Sigmoid colon (tissue), 7 donors: ENCODE results near the gene LARGE1. TPM values are rescaled to one million over a fixed set of nuclear protein-coding genes. Genes with fewer than 3 reads are reported as not detected.

Experiments
- DNase-seq: peaks from one replicate; pipeline ENCODE4 v3.0.0-alpha.2; 2019
- H3K27ac ChIP-seq, 4 donors: fragments of 200-600 bp; sonication (generic); one replicate each; pipeline ENCODE4 v1.5.1; 2016 to 2019; ENCODE audit warnings: mild to moderate bottlenecking in 1 of 4
- H3K27me3 ChIP-seq, 3 donors: fragments of 200-600 bp; sonication (generic); one replicate each; pipeline ENCODE4 v1.5.1; 2019; ENCODE audit warnings: mild to moderate bottlenecking in 1 of 3
- H3K36me3 ChIP-seq, 4 donors: fragments of 200-600 bp; sonication (generic); one replicate each; pipeline ENCODE4 v1.5.1; 2016 to 2019
- H3K4me1 ChIP-seq, 4 donors: fragments of 200-600 bp; sonication (generic); one replicate each; pipeline ENCODE4 v1.5.1; 2017 to 2019
- H3K4me3 ChIP-seq, 4 donors: fragments of 200-600 bp; sonication (generic); one replicate each; pipeline ENCODE4 v1.5.1; 2017 to 2019; ENCODE audit warnings: mild to moderate bottlenecking in 2 of 4, moderate library complexity in 1 of 4
- H3K9me3 ChIP-seq, 4 donors: fragments of 200-600 bp in 3 of 4; sonication (generic) in 3 of 4; one replicate each; pipeline versions ENCODE4 v1.5.1 to v1.6.1; 2013 to 2019
- EP300 ChIP-seq, 4 donors: sonication (generic); formaldehyde crosslinking; IDR thresholded peaks; one replicate each; pipeline ENCODE4 v1.6.1; 2017; ENCODE audit warnings: antibody characterized with exemption in 4 of 4
- POLR2A ChIP-seq, 2 donors: fragments of 450-650 bp; IDR thresholded peaks; one replicate each; pipeline ENCODE4 v1.6.1; 2016; ENCODE audit warnings: antibody characterized with exemption in 2 of 2, mild to moderate bottlenecking in 2 of 2, moderate library complexity in 2 of 2
- POLR2AphosphoS5 ChIP-seq, 4 donors: sonication (generic); formaldehyde crosslinking; IDR thresholded peaks; one replicate each; pipeline ENCODE4 v1.6.1; 2017; ENCODE audit warnings: antibody characterized with exemption in 4 of 4
- WGBS, 2 donors: extraction: QIAGEN DNeasy Blood & Tissue Kit; methylation state at CpG; one replicate each; pipeline ENCODE4 v1.1.7; 2013; 5-methylcytosine and 5-hydroxymethylcytosine counted together
- intact Hi-C: fragments of 100-400 bp; cut with DNase I; formaldehyde crosslinking; loops from one replicate; pipeline ENCODE4 v1.15.1; 2023
- polyA plus RNA-seq, 3 donors: library from polyadenylated mRNA; stranded (reverse); fragments of 200-250 nt; gene quantifications; one replicate each; pipeline ENCODE4 v1.2.3, GENCODE V29; 2013
- total RNA-seq, 4 donors: library from RNA; depleted of rRNA; stranded (reverse); fragments of >200 nt; gene quantifications; one replicate each; pipeline ENCODE4 v1.1.0, GENCODE V29; 2016
- TF ChIP-seq, protein P1 (sequence below), 4 experiments: fragments of 450-650 bp in 3 of 4; fragments of 200-600 bp in 1 of 4; IDR thresholded peaks; one replicate each; pipeline ENCODE4 v1.5.1; 2016 to 2019; ENCODE audit warnings: antibody characterized with exemption in 4 of 4, mild to moderate bottlenecking in 3 of 4, moderate library complexity in 2 of 4
- donor health status: healthy with polysubstance abuse.
- donor health status: Bipolar disorder and iron deficiency.
- donor health status: healthy.

LARGE1 gene
- total and polyA plus RNA-seq, 7 donors: 5.8 to 74.4 (median 38.0) TPM

DNA sequence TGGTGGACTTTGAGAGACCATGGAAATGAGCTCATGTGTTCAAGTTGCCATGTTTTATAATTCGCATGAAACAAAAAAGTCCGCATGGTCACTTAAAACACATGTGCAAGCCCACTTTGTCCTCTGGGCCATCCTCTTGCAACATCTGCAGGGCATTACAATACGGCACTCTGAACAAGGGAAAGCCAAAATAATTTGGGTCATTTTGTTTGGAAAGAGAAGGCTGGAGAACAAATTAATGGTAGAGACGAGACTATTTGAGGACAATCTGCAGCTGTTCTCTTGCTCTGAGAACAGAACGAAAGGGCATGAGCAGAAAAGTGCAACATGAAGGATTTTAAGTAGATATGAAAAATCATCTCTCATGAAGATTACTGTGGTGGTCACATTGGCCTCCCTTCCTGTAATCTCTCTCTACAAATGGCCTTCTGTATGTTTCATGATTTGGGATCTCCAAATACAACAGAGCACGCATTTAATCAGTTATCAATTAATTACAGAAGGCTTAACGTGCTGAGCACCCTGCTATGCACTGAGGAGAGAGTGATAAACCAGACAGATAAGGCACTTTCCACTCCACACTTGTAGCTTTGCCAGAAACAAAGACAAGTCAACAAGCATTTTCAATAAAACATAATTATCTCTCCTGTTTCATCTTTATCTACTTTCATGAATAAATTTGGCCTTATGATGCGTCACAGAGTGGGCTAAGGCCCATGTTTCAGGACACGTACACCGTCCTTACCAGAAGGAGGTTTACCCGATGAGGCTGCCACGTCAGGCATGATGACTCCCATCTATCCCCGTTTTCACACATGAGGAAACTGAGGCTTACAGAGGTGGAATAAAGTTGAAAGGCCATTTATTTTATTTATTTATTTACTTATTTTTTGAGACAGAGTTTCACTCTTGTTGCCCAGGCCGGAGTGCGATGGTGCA, 384.1 kb downstream of the LARGE1 start:
- intact Hi-C loops: no loop called here
- H3K27ac ChIP-seq: peak overlapping the region in 1 of 4 donors; percentile 2

DNA sequence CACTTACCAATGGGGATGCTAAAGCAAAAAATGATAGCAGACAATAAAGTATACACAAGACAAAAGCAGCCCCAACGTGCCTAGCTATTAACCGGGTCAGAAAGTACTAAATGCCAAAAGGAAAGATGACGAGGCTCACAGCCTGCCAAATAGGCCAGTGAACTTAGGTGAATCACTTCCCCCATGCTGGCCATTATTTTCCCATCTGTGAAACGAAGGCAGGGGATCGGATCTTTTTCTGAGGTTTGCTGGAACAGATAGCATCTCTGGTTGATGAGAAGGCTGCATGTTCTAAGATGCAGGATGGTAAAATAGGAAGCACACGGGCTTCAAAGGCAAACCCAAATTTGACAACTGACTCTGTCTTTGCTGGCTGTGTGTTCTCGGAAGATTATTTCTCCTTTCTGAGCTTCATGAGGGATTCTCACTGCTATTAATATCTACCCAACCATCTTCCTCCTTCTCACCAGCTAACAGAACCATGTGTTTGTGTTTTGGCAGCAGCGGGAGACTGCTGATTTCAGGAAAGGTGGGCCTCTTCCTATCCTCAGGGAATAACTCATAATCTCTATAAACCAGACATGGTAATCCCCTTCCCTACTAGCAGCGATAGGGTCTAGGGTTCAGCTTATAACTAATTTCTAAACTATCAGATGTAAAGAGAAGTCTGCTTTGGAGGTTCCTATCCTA, 390.7 kb downstream of the LARGE1 start:
- 88% methylated on average over 9 of the region's 9 CpGs for WGBS, 2 donors
- intact Hi-C loops: no loop called here
- Histone ChIP-seq H3K27ac (peak overlapping the region in 2 of 4 donors; percentile 33 to 54), H3K36me3 (no peaks in the 10 kb centered on the region), H3K4me1 (peaks cover 0 to 13% (median 3%) of the 10 kb centered on the region in 4 donors), H3K9me3 (no peaks in the 10 kb centered on the region), H3K4me3 (no peak overlapping the region), H3K27me3 (no peaks in the 10 kb centered on the region)
- DNase-seq: no peak
- TF ChIP-seq EP300 (IDR thresholded peaks at IDR 0.05) (no peak), POLR2A (IDR thresholded peaks at IDR 0.05) (no peak), POLR2AphosphoS5 (IDR thresholded peaks at IDR 0.05) (peak in 2 of 4 donors; percentile 15 to 30)

More for the DNA sequence above, 384.1 kb downstream of the LARGE1 start:
- peaks cover 0 to 25% (median 17%) of the 10 kb centered on the region in 4 donors for H3K4me1 ChIP-seq
- H3K4me3 ChIP-seq: no peak overlapping the region
- TF ChIP-seq POLR2A (IDR thresholded peaks at IDR 0.05) (no peak), POLR2AphosphoS5 (IDR thresholded peaks at IDR 0.05) (peak in 2 of 4 donors; percentile 9 to 26), EP300 (IDR thresholded peaks at IDR 0.05) (no peak)
- TF ChIP-seq, protein P1, sequence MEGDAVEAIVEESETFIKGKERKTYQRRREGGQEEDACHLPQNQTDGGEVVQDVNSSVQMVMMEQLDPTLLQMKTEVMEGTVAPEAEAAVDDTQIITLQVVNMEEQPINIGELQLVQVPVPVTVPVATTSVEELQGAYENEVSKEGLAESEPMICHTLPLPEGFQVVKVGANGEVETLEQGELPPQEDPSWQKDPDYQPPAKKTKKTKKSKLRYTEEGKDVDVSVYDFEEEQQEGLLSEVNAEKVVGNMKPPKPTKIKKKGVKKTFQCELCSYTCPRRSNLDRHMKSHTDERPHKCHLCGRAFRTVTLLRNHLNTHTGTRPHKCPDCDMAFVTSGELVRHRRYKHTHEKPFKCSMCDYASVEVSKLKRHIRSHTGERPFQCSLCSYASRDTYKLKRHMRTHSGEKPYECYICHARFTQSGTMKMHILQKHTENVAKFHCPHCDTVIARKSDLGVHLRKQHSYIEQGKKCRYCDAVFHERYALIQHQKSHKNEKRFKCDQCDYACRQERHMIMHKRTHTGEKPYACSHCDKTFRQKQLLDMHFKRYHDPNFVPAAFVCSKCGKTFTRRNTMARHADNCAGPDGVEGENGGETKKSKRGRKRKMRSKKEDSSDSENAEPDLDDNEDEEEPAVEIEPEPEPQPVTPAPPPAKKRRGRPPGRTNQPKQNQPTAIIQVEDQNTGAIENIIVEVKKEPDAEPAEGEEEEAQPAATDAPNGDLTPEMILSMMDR (IDR thresholded peaks at IDR 0.05): no peak
- no peaks in the 10 kb centered on the region for H3K9me3 ChIP-seq
- WGBS, 2 donors: 87% methylated on average over 15 of the region's 15 CpGs
- H3K27me3 ChIP-seq: no peaks in the 10 kb centered on the region
- DNase-seq: no peak
- no peaks in the 10 kb centered on the region for H3K36me3 ChIP-seq

DNA sequence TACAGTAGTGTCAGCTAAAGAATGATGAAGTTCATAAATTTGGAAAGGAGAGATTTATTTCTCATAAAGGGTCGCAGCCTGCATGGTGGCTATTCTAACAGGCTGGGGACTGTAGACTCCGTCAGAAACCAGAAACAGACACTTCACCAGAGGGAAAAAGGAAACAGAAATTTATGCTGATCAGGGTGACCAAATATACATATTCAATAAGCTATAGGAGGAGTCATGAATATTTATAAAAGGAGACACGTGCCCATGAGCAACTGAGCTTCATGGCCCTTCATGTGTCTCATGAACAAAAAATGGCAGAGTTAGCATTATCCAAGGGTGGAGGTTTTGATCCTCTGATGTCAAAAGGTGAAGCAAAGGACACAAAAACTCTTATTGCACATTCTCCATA, 392.1 kb downstream of the LARGE1 start:
- H3K4me3 ChIP-seq: no peak overlapping the region
- intact Hi-C loops: no loop called here
- H3K36me3 ChIP-seq: no peaks in the 10 kb centered on the region
- H3K27ac ChIP-seq: no peak overlapping the region
- no peaks in the 10 kb centered on the region for H3K9me3 ChIP-seq
- no peak for TF ChIP-seq POLR2A (IDR thresholded peaks at IDR 0.05)
- TF ChIP-seq EP300 (IDR thresholded peaks at IDR 0.05): no peak
- TF ChIP-seq, protein P1 (IDR thresholded peaks at IDR 0.05): no peak
- no peak for TF ChIP-seq POLR2AphosphoS5 (IDR thresholded peaks at IDR 0.05)
- no peaks in the 10 kb centered on the region for H3K27me3 ChIP-seq
- 80 to 88% methylated on average over 3 of the region's 3 CpGs for WGBS, 2 donors
- DNase-seq: no peak
- peaks cover 0 to 13% (median 3%) of the 10 kb centered on the region in 4 donors for H3K4me1 ChIP-seq

DNA sequence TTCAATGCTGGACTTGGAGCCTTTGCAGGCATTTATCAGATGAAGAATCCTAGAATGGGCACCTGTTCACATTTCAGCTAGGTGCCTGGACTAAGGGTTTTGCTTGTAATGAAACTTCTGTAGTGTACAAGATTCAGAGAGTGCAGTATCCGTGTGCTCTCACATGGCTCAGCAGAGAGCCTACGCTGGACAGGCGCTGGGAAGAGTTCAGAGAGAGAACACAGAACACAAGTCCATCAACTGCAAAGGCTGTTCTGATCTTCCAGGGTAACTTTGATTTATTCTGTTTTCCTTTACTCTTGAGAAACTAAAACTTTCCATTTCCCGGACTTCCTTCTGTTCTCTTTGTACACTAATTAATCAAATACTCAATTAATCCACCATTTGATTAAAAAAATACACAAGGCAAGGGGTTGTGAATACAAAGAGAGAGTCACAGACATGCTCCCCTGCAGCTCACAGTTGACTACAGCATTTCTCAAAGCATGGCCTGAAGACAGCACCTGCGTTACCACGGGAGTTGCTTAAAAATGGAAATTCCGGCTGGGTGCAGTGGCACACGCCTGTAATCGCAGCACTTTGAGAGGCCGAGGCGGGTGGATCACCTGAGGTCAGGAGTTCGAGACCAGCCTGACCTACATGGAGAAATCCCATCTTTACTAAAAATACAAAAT, 393.7 kb downstream of the LARGE1 start:
- Histone ChIP-seq H3K27me3 (no peaks in the 10 kb centered on the region), H3K27ac (no peak overlapping the region), H3K9me3 (no peaks in the 10 kb centered on the region), H3K36me3 (no peaks in the 10 kb centered on the region), H3K4me3 (no peak overlapping the region), H3K4me1 (peaks cover 0 to 13% (median 3%) of the 10 kb centered on the region in 4 donors)
- intact Hi-C loops: no loop called here
- WGBS, 2 donors: 93 to 94% methylated on average over 12 of the region's 12 CpGs
- TF ChIP-seq, protein P1 (IDR thresholded peaks at IDR 0.05): no peak
- TF ChIP-seq EP300 (IDR thresholded peaks at IDR 0.05) (no peak), POLR2AphosphoS5 (IDR thresholded peaks at IDR 0.05) (no peak), POLR2A (IDR thresholded peaks at IDR 0.05) (no peak)
- DNase-seq: no peak
